Measurements from ENCODE around the gene PTPRE. TPM values are rescaled to one million over a fixed set of nuclear protein-coding genes. Genes with fewer than 3 reads are reported as not detected.

The PTPRE gene
- total RNA-seq, 4 donors from 2014 or later = 10.2 to 46.8 (median 28.8) TPM

DNA sequence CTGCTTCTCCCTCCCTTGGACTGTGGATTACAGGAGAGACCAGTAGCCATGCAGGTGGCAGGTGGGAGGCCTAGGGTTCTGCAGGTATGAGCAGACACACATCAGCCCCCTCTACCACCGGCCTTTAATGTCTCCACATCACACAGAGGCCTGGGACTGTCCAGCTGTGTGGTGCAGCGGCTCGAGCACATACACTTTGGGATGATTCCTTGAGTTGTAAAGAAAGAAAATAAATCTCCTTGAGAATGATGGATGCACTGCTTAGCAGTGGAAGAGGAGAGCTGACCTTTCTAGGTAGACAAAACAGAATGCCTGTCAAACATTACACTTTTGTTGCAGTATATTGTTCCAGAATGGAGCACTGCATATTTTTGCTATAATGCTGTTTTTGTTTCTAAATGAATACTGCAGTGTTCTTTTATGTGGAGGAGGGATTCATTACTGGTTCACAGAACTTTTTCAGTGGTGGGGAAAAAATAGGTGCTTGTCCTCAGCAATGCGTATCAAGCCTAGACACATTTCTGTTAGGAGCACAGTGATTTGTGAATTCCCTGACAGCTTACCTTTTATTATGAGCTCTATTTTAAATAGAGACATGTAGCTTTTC, 66.0 kb downstream of the PTPRE start:
- DNase-seq (ENCODE audit: low spot score in 2 of 2) = no peak
- Histone ChIP-seq H3K9me3 (no peaks in the 10 kb centered on the region), H3K27ac (no peak overlapping the region), H3K4me3 (no peak overlapping the region), H3K4me1 (peaks cover 31% of the 10 kb centered on the region), H3K36me3 (no peaks in the 10 kb centered on the region), H3K27me3 (no peaks in the 10 kb centered on the region)
- 86% methylated on average over 4 of the region's 4 CpGs for WGBS
- TF ChIP-seq, protein P1, sequence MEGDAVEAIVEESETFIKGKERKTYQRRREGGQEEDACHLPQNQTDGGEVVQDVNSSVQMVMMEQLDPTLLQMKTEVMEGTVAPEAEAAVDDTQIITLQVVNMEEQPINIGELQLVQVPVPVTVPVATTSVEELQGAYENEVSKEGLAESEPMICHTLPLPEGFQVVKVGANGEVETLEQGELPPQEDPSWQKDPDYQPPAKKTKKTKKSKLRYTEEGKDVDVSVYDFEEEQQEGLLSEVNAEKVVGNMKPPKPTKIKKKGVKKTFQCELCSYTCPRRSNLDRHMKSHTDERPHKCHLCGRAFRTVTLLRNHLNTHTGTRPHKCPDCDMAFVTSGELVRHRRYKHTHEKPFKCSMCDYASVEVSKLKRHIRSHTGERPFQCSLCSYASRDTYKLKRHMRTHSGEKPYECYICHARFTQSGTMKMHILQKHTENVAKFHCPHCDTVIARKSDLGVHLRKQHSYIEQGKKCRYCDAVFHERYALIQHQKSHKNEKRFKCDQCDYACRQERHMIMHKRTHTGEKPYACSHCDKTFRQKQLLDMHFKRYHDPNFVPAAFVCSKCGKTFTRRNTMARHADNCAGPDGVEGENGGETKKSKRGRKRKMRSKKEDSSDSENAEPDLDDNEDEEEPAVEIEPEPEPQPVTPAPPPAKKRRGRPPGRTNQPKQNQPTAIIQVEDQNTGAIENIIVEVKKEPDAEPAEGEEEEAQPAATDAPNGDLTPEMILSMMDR (IDR thresholded peaks at IDR 0.05) = no peak
- no peak for TF ChIP-seq EP300 (IDR thresholded peaks at IDR 0.05)
- no peak for TF ChIP-seq POLR2A (IDR thresholded peaks at IDR 0.05)
- TF ChIP-seq POLR2AphosphoS5 (IDR thresholded peaks at IDR 0.05) = no peak

GRCh38 chr10:127973791-127974311, 66.9 kb downstream of the PTPRE start:
- Histone ChIP-seq H3K9me3 (no peaks in the 10 kb centered on the region), H3K27me3 (no peaks in the 10 kb centered on the region), H3K36me3 (no peaks in the 10 kb centered on the region), H3K4me1 (peaks cover 41% of the 10 kb centered on the region), H3K27ac (no peak overlapping the region), H3K4me3 (no peak overlapping the region)
- TF ChIP-seq, protein P1 (IDR thresholded peaks at IDR 0.05) = no peak
- TF ChIP-seq EP300 (IDR thresholded peaks at IDR 0.05) (no peak), POLR2A (IDR thresholded peaks at IDR 0.05) (no peak)
- peak in 1 of 2 donors; percentile 65 for DNase-seq (ENCODE audit: low spot score in 2 of 2)
- 64% methylated on average over 10 of the region's 10 CpGs for WGBS

GRCh38 chr10:127974911-127975310, 68.0 kb downstream of the PTPRE start:
- H3K27ac ChIP-seq = no peak overlapping the region
- H3K4me3 ChIP-seq = no peak overlapping the region
- H3K27me3 ChIP-seq = no peaks in the 10 kb centered on the region
- no peaks in the 10 kb centered on the region for H3K9me3 ChIP-seq
- peaks cover 41% of the 10 kb centered on the region for H3K4me1 ChIP-seq
- H3K36me3 ChIP-seq = no peaks in the 10 kb centered on the region
- WGBS = 88% methylated on average over 9 of the region's 9 CpGs
- TF ChIP-seq POLR2A (IDR thresholded peaks at IDR 0.05) = no peak
- TF ChIP-seq, protein P1 (IDR thresholded peaks at IDR 0.05) = no peak
- no peak for TF ChIP-seq EP300 (IDR thresholded peaks at IDR 0.05)
- no peak for TF ChIP-seq POLR2AphosphoS5 (IDR thresholded peaks at IDR 0.05)
- peak in 1 of 2 donors; percentile 61 for DNase-seq (ENCODE audit: low spot score in 2 of 2)

- no peaks in the 10 kb centered on the region for H3K36me3 ChIP-seq
- no peaks in the 10 kb centered on the region for H3K9me3 ChIP-seq
- no peak for DNase-seq (ENCODE audit: low spot score in 2 of 2)
- no peaks in the 10 kb centered on the region for H3K27me3 ChIP-seq
- WGBS = 21% methylated on average over 7 of the region's 7 CpGs
- TF ChIP-seq, protein P1 (IDR thresholded peaks at IDR 0.05) = no peak
- TF ChIP-seq POLR2AphosphoS5 (IDR thresholded peaks at IDR 0.05) (no peak), POLR2A (IDR thresholded peaks at IDR 0.05) (no peak)
- H3K27ac ChIP-seq = no peak overlapping the region
- no peak overlapping the region for H3K4me3 ChIP-seq
- peaks cover 41% of the 10 kb centered on the region for H3K4me1 ChIP-seq
Measured at GRCh38 chr10:127976286-127976685, 69.4 kb downstream of the PTPRE start.

DNA sequence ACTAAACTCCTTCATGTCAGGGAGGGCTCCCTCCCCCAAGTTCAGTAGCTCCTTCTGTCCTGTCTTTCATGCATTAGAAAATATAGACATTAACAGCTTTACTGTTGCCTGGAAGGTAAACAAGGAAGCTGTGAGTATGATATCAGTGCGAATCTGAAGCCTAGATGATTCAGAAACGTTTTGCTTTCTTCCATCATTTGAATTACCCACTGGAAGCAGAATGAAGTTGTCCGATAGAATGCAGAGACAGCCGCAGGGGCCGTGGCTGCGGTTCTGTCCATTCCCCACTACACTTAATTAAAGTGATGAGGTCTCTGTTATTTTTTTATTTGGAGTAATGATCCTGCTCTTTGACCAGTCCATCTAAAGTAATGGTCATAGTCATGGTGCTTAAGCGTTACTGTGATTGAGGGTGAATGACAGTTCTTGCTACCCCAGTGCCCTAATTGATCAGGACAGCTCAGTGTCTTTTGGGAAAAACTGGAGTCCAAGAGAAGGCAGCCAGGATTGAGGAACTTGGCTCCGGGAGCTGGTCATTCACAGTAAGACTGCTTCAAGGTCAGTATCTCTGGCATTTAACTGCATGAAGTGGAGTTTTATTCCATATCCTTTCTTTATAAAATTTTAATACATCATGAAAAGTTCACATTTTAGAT, 69.9 kb downstream of the PTPRE start:
- WGBS = 67% methylated on average over 8 of the region's 8 CpGs
- Histone ChIP-seq H3K4me3 (no peak overlapping the region), H3K27me3 (no peaks in the 10 kb centered on the region), H3K27ac (no peak overlapping the region), H3K36me3 (no peaks in the 10 kb centered on the region), H3K9me3 (no peaks in the 10 kb centered on the region), H3K4me1 (peaks cover 41% of the 10 kb centered on the region)
- TF ChIP-seq, protein P1 (IDR thresholded peaks at IDR 0.05) = no peak
- TF ChIP-seq POLR2A (IDR thresholded peaks at IDR 0.05) (no peak), EP300 (IDR thresholded peaks at IDR 0.05) (no peak), POLR2AphosphoS5 (IDR thresholded peaks at IDR 0.05) (no peak)
- DNase-seq (ENCODE audit: low spot score in 2 of 2) = no peak
